ENCODE results near the gene NCOA5.

The NCOA5 gene

GRCh38 chr20:46108976-46109375 lies 19.2 kb upstream of the NCOA5 start:
- DNase-seq (ENCODE audit: extremely low spot score) = no peak
- POLR2A ChIA-PET = no interaction called here
- TF ChIP-seq, protein P1, sequence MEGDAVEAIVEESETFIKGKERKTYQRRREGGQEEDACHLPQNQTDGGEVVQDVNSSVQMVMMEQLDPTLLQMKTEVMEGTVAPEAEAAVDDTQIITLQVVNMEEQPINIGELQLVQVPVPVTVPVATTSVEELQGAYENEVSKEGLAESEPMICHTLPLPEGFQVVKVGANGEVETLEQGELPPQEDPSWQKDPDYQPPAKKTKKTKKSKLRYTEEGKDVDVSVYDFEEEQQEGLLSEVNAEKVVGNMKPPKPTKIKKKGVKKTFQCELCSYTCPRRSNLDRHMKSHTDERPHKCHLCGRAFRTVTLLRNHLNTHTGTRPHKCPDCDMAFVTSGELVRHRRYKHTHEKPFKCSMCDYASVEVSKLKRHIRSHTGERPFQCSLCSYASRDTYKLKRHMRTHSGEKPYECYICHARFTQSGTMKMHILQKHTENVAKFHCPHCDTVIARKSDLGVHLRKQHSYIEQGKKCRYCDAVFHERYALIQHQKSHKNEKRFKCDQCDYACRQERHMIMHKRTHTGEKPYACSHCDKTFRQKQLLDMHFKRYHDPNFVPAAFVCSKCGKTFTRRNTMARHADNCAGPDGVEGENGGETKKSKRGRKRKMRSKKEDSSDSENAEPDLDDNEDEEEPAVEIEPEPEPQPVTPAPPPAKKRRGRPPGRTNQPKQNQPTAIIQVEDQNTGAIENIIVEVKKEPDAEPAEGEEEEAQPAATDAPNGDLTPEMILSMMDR (IDR thresholded peaks at IDR 0.05; ENCODE audit: control extremely low read depth, extremely low read depth, low read depth, missing control alignments) = no peak
- CTCF ChIA-PET = interaction anchor here (1.5 to 5.8 kb wide), 6 partner anchors 10 to 110 kb away, joined by 3 to 45 read pairs (median 10); no protein-coding TSS in a partner anchor

- ChIA-PET CTCF (interaction anchor here (0.7 to 5.8 kb wide), 14 partner anchors 9 to 109 kb away, joined by 3 to 45 read pairs (median 4); no protein-coding TSS in a partner anchor), POLR2A (no interaction called here)
- TF ChIP-seq, protein P1 (IDR thresholded peaks at IDR 0.05; ENCODE audit: control extremely low read depth, extremely low read depth, low read depth, missing control alignments) = peak; percentile 32
Measured at GRCh38 chr20:46108435-46108841, 18.7 kb upstream of the NCOA5 start.

DNA sequence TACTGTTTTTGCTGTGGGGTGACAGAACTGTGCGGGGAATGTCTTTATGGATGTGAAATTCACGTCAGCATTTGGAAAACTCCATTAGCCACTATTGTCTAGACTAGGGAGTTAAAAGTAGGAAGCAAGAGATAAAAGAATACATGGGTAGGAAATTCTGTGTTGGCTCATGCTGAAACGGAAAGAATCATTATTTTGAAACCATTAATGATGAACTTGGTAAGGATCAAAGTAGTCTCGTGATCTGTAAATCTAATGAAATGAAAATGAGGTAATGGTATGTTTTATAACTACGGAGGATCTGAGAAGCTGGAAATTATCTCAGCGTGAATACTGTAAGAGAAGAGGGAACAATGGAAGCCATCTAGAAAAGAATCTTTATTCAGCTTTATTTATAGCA lies 17.3 kb upstream of the NCOA5 start:
- TF ChIP-seq, protein P1 (IDR thresholded peaks at IDR 0.05; ENCODE audit: control extremely low read depth, extremely low read depth, low read depth, missing control alignments) = no peak
- POLR2A ChIA-PET = no interaction called here
- CTCF ChIA-PET = interaction anchor here (1.0 to 5.8 kb wide), 9 partner anchors 12 to 93 kb away, joined by 3 to 45 read pairs (median 6); no protein-coding TSS in a partner anchor
- no peak for DNase-seq (ENCODE audit: extremely low spot score)

More at GRCh38 chr20:46108435-46108841, 18.7 kb upstream of the NCOA5 start:
- peak; percentile 69 for DNase-seq (ENCODE audit: extremely low spot score)

DNA sequence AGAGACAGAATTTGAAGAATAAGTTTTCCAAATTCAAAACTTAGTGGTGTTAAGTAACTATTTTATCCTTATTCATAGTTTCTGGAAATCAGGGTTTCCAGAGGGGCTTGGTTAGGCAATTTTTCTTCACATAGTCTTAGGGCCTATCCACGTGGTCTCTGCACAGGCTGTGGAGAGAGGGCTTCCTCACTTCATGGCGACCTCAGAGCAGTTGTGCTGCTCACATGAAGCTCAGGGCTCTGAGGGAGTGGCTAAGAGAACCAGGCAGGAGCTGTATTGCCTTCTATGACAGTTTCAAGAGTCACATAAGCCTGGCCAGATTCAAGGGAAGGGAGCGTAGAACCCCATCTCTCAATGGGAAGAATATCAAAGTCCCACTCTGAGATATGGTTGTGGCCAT lies 14.5 kb upstream of the NCOA5 start:
- DNase-seq (ENCODE audit: extremely low spot score) = no peak
- ChIA-PET POLR2A (no interaction called here), CTCF (interaction anchor here (1.2 to 5.8 kb wide), 2 partner anchors 26 to 91 kb away, joined by 3 to 45 read pairs; no protein-coding TSS in a partner anchor)
- TF ChIP-seq, protein P1 (IDR thresholded peaks at IDR 0.05; ENCODE audit: control extremely low read depth, extremely low read depth, low read depth, missing control alignments) = no peak

DNA sequence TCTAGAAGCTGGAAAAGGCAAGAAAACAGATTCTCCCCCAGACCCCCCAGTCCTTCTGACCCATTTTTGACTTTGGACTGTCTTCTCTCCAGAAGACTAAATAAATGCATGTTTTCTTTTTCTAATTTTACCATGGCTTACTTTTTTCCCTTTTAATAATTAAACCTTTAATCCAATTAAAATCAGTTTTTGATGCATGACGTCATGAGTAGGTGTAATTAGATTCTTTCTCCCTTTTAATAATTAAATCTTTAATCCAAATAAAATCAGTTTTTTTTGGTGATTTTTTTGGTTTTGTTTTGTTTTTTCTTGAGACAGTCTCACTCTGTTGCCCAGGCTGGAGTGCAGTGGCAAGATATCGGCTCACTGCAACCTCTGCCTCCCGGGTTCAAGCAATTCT lies 13.2 kb upstream of the NCOA5 start:
- no peak for DNase-seq (ENCODE audit: extremely low spot score)
- CTCF ChIA-PET = interaction anchor here (0.7 to 1.8 kb wide), 3 partner anchors 9 to 49 kb away, joined by 5 to 6 read pairs (median 5); no protein-coding TSS in a partner anchor
- POLR2A ChIA-PET = no interaction called here
- TF ChIP-seq, protein P1 (IDR thresholded peaks at IDR 0.05; ENCODE audit: control extremely low read depth, extremely low read depth, low read depth, missing control alignments) = no peak

- TF ChIP-seq, protein P1 (IDR thresholded peaks at IDR 0.05; ENCODE audit: control extremely low read depth, extremely low read depth, low read depth, missing control alignments) = no peak
- POLR2A ChIA-PET = no interaction called here
- CTCF ChIA-PET = interaction anchor here (1.0 to 1.6 kb wide), 4 partner anchors 10 to 88 kb away, joined by 3 to 5 read pairs (median 3); no protein-coding TSS in a partner anchor
- DNase-seq (ENCODE audit: extremely low spot score) = no peak
Measured at GRCh38 chr20:46101957-46102356, 12.2 kb upstream of the NCOA5 start.
